Skeletal muscle cell (primary cell): ENCODE measurements around the gene PDIA5.

ENCODE experiments used
- DNase-seq: peaks from one replicate; pipeline ENCODE4 v3.0.0-alpha.2; 2010; ENCODE audit warnings: low read depth
- H3K4me3 ChIP-seq: 2 replicates; pipeline ENCODE4 v1.5.1; 2011; ENCODE audit warnings: low read depth, mild to moderate bottlenecking, control low read depth, low read length, moderate library complexity

The PDIA5 gene

GRCh38 chr3:123037015-123037375 lies 29.8 kb upstream of the PDIA5 start:
- no peak for DNase-seq
- H3K4me3 ChIP-seq = no peak overlapping the region

- no peak for DNase-seq
- no peak overlapping the region for H3K4me3 ChIP-seq
Observed at GRCh38 chr3:123038751-123039150, 28.1 kb upstream of the PDIA5 start.

- H3K4me3 ChIP-seq = no peak overlapping the region
- DNase-seq = no peak
Observed at GRCh38 chr3:123039178-123039577, 27.6 kb upstream of the PDIA5 start.

GRCh38 chr3:123042413-123042812 lies 24.4 kb upstream of the PDIA5 start:
- H3K4me3 ChIP-seq = no peak overlapping the region
- no peak for DNase-seq

- no peak overlapping the region for H3K4me3 ChIP-seq
- DNase-seq = no peak
Observed at GRCh38 chr3:123044981-123045763, 21.7 kb upstream of the PDIA5 start.

- no peak for DNase-seq
- no peak overlapping the region for H3K4me3 ChIP-seq
Observed at GRCh38 chr3:123046262-123047061, 20.4 kb upstream of the PDIA5 start.

GRCh38 chr3:123047062-123047319 lies 19.8 kb upstream of the PDIA5 start:
- no peak for DNase-seq

GRCh38 chr3:123048480-123049237 lies 18.2 kb upstream of the PDIA5 start:
- no peak for DNase-seq
- H3K4me3 ChIP-seq = no peak overlapping the region

More at GRCh38 chr3:123047062-123047319, 19.8 kb upstream of the PDIA5 start:
- H3K4me3 ChIP-seq = no peak overlapping the region

- H3K4me3 ChIP-seq = no peak overlapping the region
- DNase-seq = no peak
Observed at GRCh38 chr3:123050666-123051065, 16.2 kb upstream of the PDIA5 start.

- DNase-seq = no peak
- H3K4me3 ChIP-seq = no peak overlapping the region
Observed at GRCh38 chr3:123053107-123053506, 13.7 kb upstream of the PDIA5 start.

- no peak for DNase-seq
- no peak overlapping the region for H3K4me3 ChIP-seq
Observed at GRCh38 chr3:123054109-123054778, 12.6 kb upstream of the PDIA5 start.

- H3K4me3 ChIP-seq = no peak overlapping the region
- DNase-seq = no peak
Observed at GRCh38 chr3:123054931-123055330, 11.9 kb upstream of the PDIA5 start.

- no peak for DNase-seq
- H3K4me3 ChIP-seq = no peak overlapping the region
Observed at GRCh38 chr3:123055352-123055751, 11.5 kb upstream of the PDIA5 start.

- no peak for DNase-seq
- H3K4me3 ChIP-seq = no peak overlapping the region
Observed at GRCh38 chr3:123058505-123058904, 8.3 kb upstream of the PDIA5 start.

GRCh38 chr3:123060054-123060453 lies 6.8 kb upstream of the PDIA5 start:
- no peak overlapping the region for H3K4me3 ChIP-seq
- DNase-seq = no peak

- DNase-seq = no peak
Observed at GRCh38 chr3:123061856-123062255, 5.0 kb upstream of the PDIA5 start.

GRCh38 chr3:123063034-123063433 lies 3.8 kb upstream of the PDIA5 start:
- no peak overlapping the region for H3K4me3 ChIP-seq
- no peak for DNase-seq

More at GRCh38 chr3:123061856-123062255, 5.0 kb upstream of the PDIA5 start:
- no peak overlapping the region for H3K4me3 ChIP-seq

- DNase-seq = no peak
- no peak overlapping the region for H3K4me3 ChIP-seq
Observed at GRCh38 chr3:123064506-123064905, 2.3 kb upstream of the PDIA5 start.

GRCh38 chr3:123064914-123065313 lies 1.9 kb upstream of the PDIA5 start:
- no peak overlapping the region for H3K4me3 ChIP-seq
- no peak for DNase-seq

- no peak for DNase-seq
Observed at GRCh38 chr3:123066599-123066895, 278 bp upstream of the PDIA5 start.

More at GRCh38 chr3:123066599-123066895, 278 bp upstream of the PDIA5 start:
- peak overlapping the region; percentile 96 for H3K4me3 ChIP-seq
